ENCODE measurements around the gene OR7D2. TPM values are rescaled to one million over a fixed set of nuclear protein-coding genes. Genes with fewer than 3 reads are reported as not detected.
A peak's percentile ranks its signal among the peaks of the same experiment; 100 is the strongest.

OR7D2 gene
- polyA plus RNA-seq, 2 of the 4 experiments (the other 2 are of a cell fraction): 0.03 TPM; not detected in 1

GRCh38 chr19:9140159-9140874, 38.5 kb upstream of the OR7D2 start, which contains the start of gene ZNF317 (continued):
- TF ChIP-seq HOXB13 (CRISPR knock-in tag; IDR thresholded peaks at IDR 0.05; ENCODE audit: low read depth) (no peak), RAD21 (conservative IDR thresholded peaks at IDR 0.05 in 1 of 2, IDR thresholded peaks at IDR 0.05 in 1 of 2) (no peak), NR3C1 (IDR thresholded peaks at IDR 0.05) (no peak), E2F6 (IDR thresholded peaks at IDR 0.05; ENCODE audit: borderline replicate concordance, low read depth) (0 out of 2 replicates have a peak, but pooled peaks have one; percentile 43), USF2 (IDR thresholded peaks at IDR 0.05) (0 out of 2 replicates have a peak, but pooled peaks have one; percentile 20), ZFP36 (IDR thresholded peaks at IDR 0.05; ENCODE audit: borderline replicate concordance, partially characterized antibody) (no peak), SMC3 (IDR thresholded peaks at IDR 0.05) (no peak), NPAS2 (CRISPR knock-in tag; IDR thresholded peaks at IDR 0.05; ENCODE audit: borderline replicate concordance) (no peak), REST (IDR thresholded peaks at IDR 0.05) (peak; percentile 86), RCOR1 (IDR thresholded peaks at IDR 0.05; ENCODE audit: low read depth, low read length) (no peak), BCL3 (IDR thresholded peaks at IDR 0.05) (no peak), CBX8 (IDR thresholded peaks at IDR 0.05) (no peak), SREBF2 (IDR thresholded peaks at IDR 0.05) (no peak), RNF2 (IDR thresholded peaks at IDR 0.05; ENCODE audit: borderline replicate concordance, low read depth) (no peak), PBX3 (IDR thresholded peaks at IDR 0.05) (no peak), PHF8 (IDR thresholded peaks at IDR 0.05; ENCODE audit: borderline replicate concordance, low read depth) (peak; percentile 62), CTCF (IDR thresholded peaks at IDR 0.05) (no peak), HMGXB4 (CRISPR knock-in tag; IDR thresholded peaks at IDR 0.05; ENCODE audit: borderline replicate concordance) (no peak), ELK1 (IDR thresholded peaks at IDR 0.05; ENCODE audit: low read depth, low read length) (no peak), CHD4 (IDR thresholded peaks at IDR 0.05; ENCODE audit: borderline replicate concordance) (no peak), FOXS1 (CRISPR knock-in tag; IDR thresholded peaks at IDR 0.05) (no peak), ZC3H11A (IDR thresholded peaks at IDR 0.05) (no peak), RARB (CRISPR knock-in tag; IDR thresholded peaks at IDR 0.05) (no peak), NFE2L2 (conservative IDR thresholded peaks at IDR 0.05; ENCODE audit: low read length) (no peak)

All from A549 (cell line).